HFFc6 (cell line): ENCODE results near the gene KRT79. TPM values are rescaled to one million over a fixed set of nuclear protein-coding genes. Genes with fewer than 3 reads are reported as not detected.

Experiments
- DNase-seq: peaks from one replicate; pipeline ENCODE4 v3.0.0-alpha.2; 2018
- H3K27ac Mint-ChIP-seq: 2 replicates; pipeline ENCODE4 v1.8.0; 2020; ENCODE audit warnings: mild to moderate bottlenecking, mixed read lengths
- H3K27me3 Mint-ChIP-seq: 2 replicates; pipeline ENCODE4 v1.8.0; 2021; ENCODE audit warnings: mild to moderate bottlenecking, moderate library complexity, mixed read lengths; ENCODE audit not compliant: insufficient read depth
- H3K36me3 Mint-ChIP-seq: 2 replicates; pipeline ENCODE4 v1.8.0; 2021; ENCODE audit warnings: low read depth, mixed read lengths
- H3K4me1 Mint-ChIP-seq: 2 replicates; pipeline ENCODE4 v1.8.0; 2020; ENCODE audit warnings: low read depth, mixed read lengths
- H3K4me3 Mint-ChIP-seq: 2 replicates; pipeline ENCODE4 v1.8.0; 2020; ENCODE audit warnings: mild to moderate bottlenecking, moderate library complexity, mixed read lengths
- H3K9me3 Mint-ChIP-seq: 2 replicates; pipeline ENCODE4 v1.8.0; 2020; ENCODE audit warnings: mild to moderate bottlenecking, mixed read lengths
- total RNA-seq, 6 experiments: library from RNA; stranded (reverse); fragmentation: NEBNext Ultra II Directional; extraction: Animal tissue kit (Norgen Biotek cat#: 25700); gene quantifications; 2 replicates in 1 of 6; 3 replicates in 5 of 6; pipeline ENCODE4 v1.2.3, GENCODE V29; 2021
- TF ChIP-seq, protein P1 (sequence below): fragments of 200-600 bp; sonication (generic); IDR thresholded peaks from 2 replicates; pipeline ENCODE4 v1.5.0; 2021; ENCODE audit warnings: antibody characterized with exemption, mild to moderate bottlenecking

The KRT79 gene
- total RNA-seq, 6 experiments from 2014 or later: not detected

DNA sequence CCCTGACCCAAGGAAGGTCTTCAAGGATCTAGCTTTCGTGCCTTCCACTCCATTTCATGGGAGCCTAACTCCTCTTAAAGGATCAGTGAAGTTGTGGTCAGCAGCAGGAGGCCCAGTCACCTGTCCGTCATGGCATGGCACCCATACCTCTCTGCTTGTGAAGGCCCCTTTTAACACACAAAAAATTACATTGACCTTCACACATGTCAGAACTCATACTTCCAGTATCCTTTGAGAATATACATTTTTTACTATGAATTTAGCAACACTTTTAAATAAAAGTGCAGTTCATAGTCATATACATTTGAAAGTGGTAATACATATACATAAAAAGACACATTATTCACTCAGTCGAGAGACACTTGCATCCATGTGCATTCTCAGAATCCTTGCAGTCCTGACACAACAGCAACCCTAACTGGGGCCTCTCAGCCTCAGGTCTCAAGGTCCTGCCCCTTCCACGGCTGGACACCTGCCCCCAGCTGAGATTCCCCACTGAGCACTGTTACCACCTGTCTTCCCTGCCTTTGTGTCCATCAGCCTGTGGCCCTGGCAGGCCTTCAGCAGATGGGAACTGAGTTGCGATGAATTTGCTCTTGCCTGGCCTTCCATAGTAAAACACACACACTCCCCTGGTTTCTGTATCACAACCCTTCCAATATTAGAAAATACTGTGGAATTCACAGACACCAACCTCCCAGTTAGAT, 34.5 kb downstream of the KRT79 start:
- Mint-ChIP-seq H3K4me3 (no peak overlapping the region), H3K27ac (peak overlapping the region; percentile 81), H3K9me3 (no peaks in the 10 kb centered on the region), H3K27me3 (peaks cover 17% of the 10 kb centered on the region), H3K36me3 (no peaks in the 10 kb centered on the region), H3K4me1 (peaks cover 52% of the 10 kb centered on the region)
- no peak for DNase-seq
- TF ChIP-seq, protein P1, sequence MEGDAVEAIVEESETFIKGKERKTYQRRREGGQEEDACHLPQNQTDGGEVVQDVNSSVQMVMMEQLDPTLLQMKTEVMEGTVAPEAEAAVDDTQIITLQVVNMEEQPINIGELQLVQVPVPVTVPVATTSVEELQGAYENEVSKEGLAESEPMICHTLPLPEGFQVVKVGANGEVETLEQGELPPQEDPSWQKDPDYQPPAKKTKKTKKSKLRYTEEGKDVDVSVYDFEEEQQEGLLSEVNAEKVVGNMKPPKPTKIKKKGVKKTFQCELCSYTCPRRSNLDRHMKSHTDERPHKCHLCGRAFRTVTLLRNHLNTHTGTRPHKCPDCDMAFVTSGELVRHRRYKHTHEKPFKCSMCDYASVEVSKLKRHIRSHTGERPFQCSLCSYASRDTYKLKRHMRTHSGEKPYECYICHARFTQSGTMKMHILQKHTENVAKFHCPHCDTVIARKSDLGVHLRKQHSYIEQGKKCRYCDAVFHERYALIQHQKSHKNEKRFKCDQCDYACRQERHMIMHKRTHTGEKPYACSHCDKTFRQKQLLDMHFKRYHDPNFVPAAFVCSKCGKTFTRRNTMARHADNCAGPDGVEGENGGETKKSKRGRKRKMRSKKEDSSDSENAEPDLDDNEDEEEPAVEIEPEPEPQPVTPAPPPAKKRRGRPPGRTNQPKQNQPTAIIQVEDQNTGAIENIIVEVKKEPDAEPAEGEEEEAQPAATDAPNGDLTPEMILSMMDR: no peak

DNA sequence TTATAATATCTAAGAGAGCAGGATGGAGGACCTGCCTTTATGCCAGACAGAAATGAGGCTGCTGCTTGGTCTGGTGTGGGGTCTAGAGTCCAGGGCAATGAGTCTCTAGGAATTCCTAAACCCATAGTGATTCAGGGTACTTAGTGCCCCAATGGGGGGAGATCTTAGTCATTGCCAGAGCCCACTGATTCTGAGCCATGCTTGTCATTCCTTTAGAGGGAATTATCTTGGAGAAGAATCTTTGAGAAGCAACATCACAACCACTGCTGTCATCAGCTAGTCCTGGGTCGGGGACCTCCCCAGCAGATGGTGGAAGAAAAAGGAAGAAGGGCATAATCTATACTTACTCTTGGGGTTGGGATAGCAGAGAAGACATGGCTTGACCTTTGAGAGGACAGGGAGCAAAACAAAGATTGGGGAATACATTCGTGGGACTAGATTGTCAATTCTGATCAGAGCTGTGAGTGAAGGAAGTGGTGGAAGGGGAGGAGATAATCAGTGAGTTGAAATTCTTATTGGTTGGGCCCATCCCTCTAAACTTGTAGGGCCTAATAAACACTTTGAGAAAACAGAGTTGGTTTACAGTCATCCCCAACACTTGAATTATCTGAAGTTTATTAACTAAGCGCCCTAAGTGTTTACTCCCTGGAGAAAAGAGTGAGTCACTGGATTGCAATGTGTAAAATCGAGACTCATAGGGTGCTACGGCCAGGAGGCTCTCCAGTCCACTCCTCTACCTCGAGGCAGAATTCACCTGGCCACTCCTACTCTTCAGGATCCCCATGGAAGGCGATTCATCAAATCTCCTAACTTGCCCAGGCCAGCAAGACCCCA, 35.2 kb downstream of the KRT79 start:
- no peaks in the 10 kb centered on the region for H3K9me3 Mint-ChIP-seq
- TF ChIP-seq, protein P1: no peak
- H3K27ac Mint-ChIP-seq: peak overlapping the region; percentile 81
- peaks cover 60% of the 10 kb centered on the region for H3K4me1 Mint-ChIP-seq
- H3K27me3 Mint-ChIP-seq: peaks cover 13% of the 10 kb centered on the region
- peak; percentile 57 for DNase-seq
- no peaks in the 10 kb centered on the region for H3K36me3 Mint-ChIP-seq
- peak overlapping the region; percentile 64 for H3K4me3 Mint-ChIP-seq

DNA sequence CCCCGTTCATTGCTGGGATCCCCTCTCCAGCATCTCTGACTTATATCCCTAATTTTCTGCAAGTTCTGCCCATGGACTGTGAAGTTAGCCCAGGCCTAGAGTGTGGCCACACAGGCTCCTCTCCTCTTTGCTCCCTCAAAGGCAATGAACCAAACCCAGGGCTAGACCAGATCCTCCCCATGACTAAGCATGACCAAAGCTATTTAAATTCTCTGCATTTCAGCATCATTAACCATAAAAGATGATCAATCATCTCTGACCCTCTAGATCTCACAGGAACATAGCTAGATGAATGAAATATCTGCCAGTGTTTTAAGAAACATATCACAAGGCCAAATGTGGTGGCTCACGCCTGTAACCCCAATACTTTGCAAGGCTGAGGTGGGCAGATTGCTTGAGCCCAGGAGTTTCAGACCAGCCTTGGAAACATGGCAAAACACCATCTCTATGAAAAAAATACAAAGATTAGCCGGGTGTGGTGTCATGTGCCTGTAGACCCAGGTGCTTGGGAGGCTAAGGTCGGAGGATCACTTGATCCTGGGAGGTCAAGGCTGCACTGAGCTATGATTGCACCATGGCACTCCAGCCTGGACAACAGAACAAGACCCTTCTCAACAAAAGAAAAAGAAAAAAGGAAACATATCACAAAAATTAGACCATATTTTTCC, 36.0 kb downstream of the KRT79 start:
- Mint-ChIP-seq H3K4me1 (peaks cover 61% of the 10 kb centered on the region), H3K27me3 (peaks cover 7% of the 10 kb centered on the region), H3K4me3 (peak overlapping the region; percentile 34), H3K27ac (peak overlapping the region; percentile 81), H3K9me3 (no peaks in the 10 kb centered on the region), H3K36me3 (no peaks in the 10 kb centered on the region)
- DNase-seq: peak; percentile 77
- TF ChIP-seq, protein P1: no peak

DNA sequence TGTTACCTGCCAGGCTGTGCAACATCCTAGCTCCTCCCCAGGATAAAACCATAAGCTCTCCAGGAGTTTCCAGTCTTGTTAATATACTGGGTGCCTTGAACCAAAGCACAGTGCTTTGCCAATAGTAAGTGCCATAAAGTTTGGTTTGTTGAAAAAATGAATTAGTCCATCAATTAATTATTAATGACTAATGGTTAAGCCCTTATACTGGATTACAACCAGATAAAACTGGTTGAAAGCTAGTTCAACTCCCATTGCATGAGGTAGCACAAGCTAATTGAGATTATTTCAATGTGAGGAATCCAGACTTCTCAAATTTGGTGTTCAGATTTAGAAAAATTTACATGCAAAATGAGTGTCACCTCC, 36.6 kb downstream of the KRT79 start:
- H3K27me3 Mint-ChIP-seq: peaks cover 10% of the 10 kb centered on the region
- no peak overlapping the region for H3K4me3 Mint-ChIP-seq
- no peaks in the 10 kb centered on the region for H3K36me3 Mint-ChIP-seq
- no peaks in the 10 kb centered on the region for H3K9me3 Mint-ChIP-seq
- peak overlapping the region; percentile 81; the same call in 1 of the 2 replicates for H3K27ac Mint-ChIP-seq
- peaks cover 61% of the 10 kb centered on the region for H3K4me1 Mint-ChIP-seq
- DNase-seq: no peak
- TF ChIP-seq, protein P1: no peak

DNA sequence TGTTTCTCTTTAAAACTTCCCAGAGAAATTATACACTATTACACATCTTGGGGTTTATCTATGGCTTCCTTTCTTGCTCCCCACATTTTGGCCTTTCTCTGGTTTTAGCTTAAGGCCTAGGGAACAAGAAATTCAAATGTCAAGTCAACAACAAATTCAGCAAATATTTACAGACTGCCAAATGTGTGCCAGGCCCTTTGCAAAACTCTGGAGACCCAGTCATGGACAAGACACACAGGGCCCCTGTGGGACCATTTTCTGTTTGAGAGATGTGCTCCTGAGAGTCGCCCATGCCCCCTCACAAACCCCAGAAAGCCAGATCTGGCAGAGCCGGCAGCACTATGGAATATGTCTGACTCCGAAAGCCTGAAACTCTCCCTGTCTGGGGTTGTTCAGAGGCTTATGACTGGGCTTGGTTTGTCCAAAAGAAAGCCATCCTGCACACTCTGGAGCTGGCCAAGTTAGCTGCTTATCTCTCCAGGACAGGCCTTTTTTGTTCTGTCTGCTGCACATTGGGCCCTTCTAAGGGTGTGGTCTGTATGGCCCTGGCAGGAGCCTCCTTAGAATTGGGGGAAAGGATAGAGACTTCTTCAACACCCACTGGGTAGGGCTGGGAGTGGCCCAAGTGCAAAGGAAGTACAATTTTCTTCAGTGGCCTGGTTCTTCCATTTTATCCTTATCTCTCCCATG, 37.1 kb downstream of the KRT79 start:
- Mint-ChIP-seq H3K36me3 (no peaks in the 10 kb centered on the region), H3K27ac (no peak overlapping the region), H3K9me3 (no peaks in the 10 kb centered on the region), H3K27me3 (peaks cover 12% of the 10 kb centered on the region), H3K4me3 (no peak overlapping the region), H3K4me1 (peaks cover 61% of the 10 kb centered on the region)
- TF ChIP-seq, protein P1: no peak
- no peak for DNase-seq
